A673 (cell line): ENCODE data around the gene UNC13C. TPM values are rescaled to one million over a fixed set of nuclear protein-coding genes. Genes with fewer than 3 reads are reported as not detected.
A peak's percentile ranks its signal among the peaks of the same experiment; 100 is the strongest.
"Not testable (repeated sequence)": the region's sequence is repeated elsewhere in the genome, so short reads cannot be mapped to it uniquely, and the experiment has no call there.

ENCODE experiments used
- Bru-seq: library from RNA; stranded (reverse); fragments of 400-500 nt; gene quantifications from one replicate; lab custom pipeline; 2021; lab: Mats Ljungman, UMichigan
- BruChase-seq, 2 experiments: library from RNA; stranded (reverse); fragments of 400-500 nt; gene quantifications; one replicate each; lab custom pipeline; 2021; lab: Mats Ljungman, UMichigan
- BruUV-seq: library from RNA; stranded (reverse); fragments of 400-500 nt; replicated peaks from 2 replicates; lab custom pipeline; 2021; lab: Mats Ljungman, UMichigan
- CTCF ChIA-PET: fragments of 300-600 bp; sonication (Branson Sonifier 250); formaldehyde crosslinking; loops from one replicate; lab custom pipeline; 2022; ENCODE audit warnings: antibody characterized with exemption; lab: Charles Lee
- POLR2A ChIA-PET: fragments of 300-600 bp; sonication (Branson Sonifier 250); formaldehyde crosslinking; loops from one replicate; lab custom pipeline; 2022; ENCODE audit warnings: antibody characterized with exemption; ENCODE audit not compliant: low non-redundant PET; lab: Charles Lee
- DNase-seq: peaks from one replicate; pipeline ENCODE4 v3.0.0-alpha.2; 2015; ENCODE audit warnings: low spot score
- H3K27ac ChIP-seq: fragments of 200-600 bp; sonication (generic); 2 replicates; pipeline ENCODE4 v1.5.1; 2016; ENCODE audit warnings: mixed run types, low read depth, mild to moderate bottlenecking, mixed read lengths, antibody characterized with exemption, low read length; ENCODE audit not compliant: poor library complexity, severe bottlenecking
- H3K27me3 ChIP-seq: fragments of 200-600 bp; sonication (generic); replicated peaks from 2 replicates; pipeline ENCODE4 v1.6.1; 2017; ENCODE audit warnings: mixed run types, low read depth, mild to moderate bottlenecking, mixed read lengths, antibody characterized with exemption, low read length; ENCODE audit not compliant: insufficient read depth, poor library complexity
- H3K36me3 ChIP-seq: fragments of 200-600 bp; sonication (generic); 2 replicates; pipeline ENCODE4 v1.6.1; 2016; ENCODE audit warnings: mixed run types, mild to moderate bottlenecking, mixed read lengths, antibody characterized with exemption, low read length; ENCODE audit not compliant: insufficient read depth, poor library complexity, severe bottlenecking
- H3K4me1 ChIP-seq: fragments of 200-600 bp; sonication (generic); 2 replicates; pipeline ENCODE4 v1.6.1; 2017; ENCODE audit warnings: mixed run types, mild to moderate bottlenecking, mixed read lengths, antibody characterized with exemption, low read length; ENCODE audit not compliant: insufficient read depth, poor library complexity, severe bottlenecking
- H3K4me3 ChIP-seq: fragments of 200-600 bp; sonication (generic); 2 replicates; pipeline ENCODE4 v1.5.1; 2016; ENCODE audit warnings: low read depth, mixed run types, mild to moderate bottlenecking, mixed read lengths, low read length; ENCODE audit not compliant: poor library complexity, severe bottlenecking
- H3K9me3 ChIP-seq: fragments of 200-600 bp; sonication (generic); 2 replicates; pipeline ENCODE4 v1.6.1; 2016; ENCODE audit warnings: mixed run types, low read depth, mild to moderate bottlenecking, mixed read lengths, antibody characterized with exemption, low read length; ENCODE audit not compliant: poor library complexity, severe bottlenecking
- CTCF ChIP-seq: fragments of 300-800, 200-600 bp; sonication (generic); conservative IDR thresholded peaks from 2 replicates; pipeline ENCODE4 v1.5.1; 2017; ENCODE audit warnings: low read depth, mild to moderate bottlenecking, antibody characterized with exemption, low read length, moderate library complexity, mixed read lengths
- EZH2 ChIP-seq: fragments of 200-600 bp; sonication (generic); IDR thresholded peaks from 2 replicates; pipeline ENCODE4 v1.6.1; 2017; ENCODE audit warnings: borderline replicate concordance, low read depth, mild to moderate bottlenecking, mixed read lengths, antibody characterized with exemption, low read length; ENCODE audit not compliant: poor library complexity, severe bottlenecking
- intact Hi-C: fragments of 100-400 bp; cut with micrococcal nuclease; formaldehyde crosslinking; loops from one replicate; pipeline ENCODE4 v1.10.0; 2022; ENCODE audit not compliant: unreplicated experiment
- long read RNA-seq: library from polyadenylated mRNA; stranded (forward); transcript quantifications from one replicate; pipeline ENCODE4 v2.0.0, GENCODE V29; 2022
- total RNA-seq: library from RNA; stranded (reverse); gene quantifications from 2 replicates; pipeline ENCODE4 v1.2.3, GENCODE V29; 2021

UNC13C gene
- total RNA-seq = not detected in 2 replicates
- Bru-seq, nascent RNA = percentile 0 among the genes with signal in this experiment
- BruChase-seq, experiment 1, labeled RNA remaining after a 2-hour chase = percentile 0 among the genes with signal in this experiment
- BruChase-seq, experiment 2, labeled RNA remaining after a 6-hour chase = percentile 0 among the genes with signal in this experiment
- long read RNA-seq = 0 reads

GRCh38 chr15:53978253-53978906 is at the start of gene UNC13C:
Gene UNC13C, plus strand, starts transcription at chr15:53978441. Its CDS starts 34,463 bp downstream, at chr15:54012904.
- POLR2A ChIA-PET = no interaction called here
- Histone ChIP-seq H3K27me3 (peaks cover 35% of the 10 kb centered on the region), H3K4me3 (no peak within 1 kb of the TSS), H3K36me3 (no peaks in the 10 kb centered on the region), H3K4me1 (no peaks in the 10 kb centered on the region), H3K9me3 (peaks cover 7% of the 10 kb centered on the region), H3K27ac (no peak within 1 kb of the TSS)
- BruUV-seq = no TSS peak
- intact Hi-C loops = no loop called here
- CTCF ChIA-PET = no interaction called here
- DNase-seq = no peak
- no peak for TF ChIP-seq CTCF
- no peak for TF ChIP-seq EZH2

- TF ChIP-seq CTCF (no peak), EZH2 (no peak)
- BruUV-seq = no TSS peak
- H3K27ac ChIP-seq = no peak overlapping the region
- ChIA-PET POLR2A (no interaction called here), CTCF (no interaction called here)
- no peaks in the 10 kb centered on the region for H3K27me3 ChIP-seq
- no peaks in the 10 kb centered on the region for H3K4me1 ChIP-seq
- no peak overlapping the region for H3K4me3 ChIP-seq
- no peaks in the 10 kb centered on the region for H3K9me3 ChIP-seq
- intact Hi-C loops = no loop called here
- H3K36me3 ChIP-seq = no peaks in the 10 kb centered on the region
- DNase-seq = no peak
Observed at GRCh38 chr15:53936137-53936536, 42.1 kb upstream of the UNC13C start.

- H3K4me1 ChIP-seq, POLR2A ChIA-PET, BruUV-seq, H3K27ac ChIP-seq, intact Hi-C loops, CTCF ChIA-PET, H3K27me3 ChIP-seq, H3K36me3 ChIP-seq, DNase-seq, H3K4me3 ChIP-seq, H3K9me3 ChIP-seq: not testable (repeated sequence)
Observed at GRCh38 chr15:53937632-53938031, 40.6 kb upstream of the UNC13C start.

- no peak for DNase-seq
- Histone ChIP-seq H3K27me3 (no peaks in the 10 kb centered on the region), H3K9me3 (peaks cover 6% of the 10 kb centered on the region), H3K4me1 (no peaks in the 10 kb centered on the region), H3K4me3 (no peak overlapping the region), H3K27ac (no peak overlapping the region), H3K36me3 (no peaks in the 10 kb centered on the region)
- ChIA-PET CTCF (no interaction called here), POLR2A (no interaction called here)
- BruUV-seq = no TSS peak
- TF ChIP-seq EZH2 = no peak
- no peak for TF ChIP-seq CTCF
- intact Hi-C loops = no loop called here
Observed at GRCh38 chr15:53950572-53950971, 27.7 kb upstream of the UNC13C start.
